Measurements from ENCODE around the gene HRC. TPM values are rescaled to one million over a fixed set of nuclear protein-coding genes. Genes with fewer than 3 reads are reported as not detected.
A peak's percentile ranks its signal among the peaks of the same experiment; 100 is the strongest.

The HRC gene
- total RNA-seq, 4 donors from 2014 or later: 1.1 to 4.0 (median 1.2) TPM

DNA sequence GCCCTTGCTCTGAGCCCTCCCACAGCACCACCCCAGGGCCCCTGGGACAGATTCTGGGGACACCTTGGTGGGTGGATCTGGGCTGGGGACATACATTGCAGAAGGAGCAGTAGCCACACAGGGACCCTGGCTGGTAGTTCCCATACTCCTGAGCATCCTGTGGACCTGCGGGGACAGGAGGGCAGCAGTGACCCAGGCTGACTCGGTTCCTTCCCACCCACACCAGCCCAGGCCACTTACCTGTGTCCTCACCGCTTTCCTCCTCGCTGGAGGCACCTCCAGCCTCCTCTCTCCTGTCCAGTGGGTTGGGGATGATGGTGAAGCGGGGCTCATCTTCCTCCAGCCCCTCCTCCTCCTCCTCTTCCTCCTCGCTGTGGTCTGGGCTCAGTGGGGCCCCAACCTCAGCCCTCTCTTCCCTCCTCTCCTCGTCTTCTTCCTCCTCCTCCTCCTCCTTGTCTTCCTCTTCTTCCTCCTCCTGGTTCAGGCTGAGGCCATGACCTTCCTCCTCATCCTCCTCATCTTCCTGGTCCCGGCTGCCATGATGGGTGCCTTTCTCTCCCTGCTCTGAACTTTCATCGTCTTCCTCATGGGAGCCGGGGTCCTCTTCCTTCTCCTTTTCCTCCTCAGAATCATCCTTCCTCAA lies 1.9 kb downstream of the HRC start:
- TF ChIP-seq, protein P1, sequence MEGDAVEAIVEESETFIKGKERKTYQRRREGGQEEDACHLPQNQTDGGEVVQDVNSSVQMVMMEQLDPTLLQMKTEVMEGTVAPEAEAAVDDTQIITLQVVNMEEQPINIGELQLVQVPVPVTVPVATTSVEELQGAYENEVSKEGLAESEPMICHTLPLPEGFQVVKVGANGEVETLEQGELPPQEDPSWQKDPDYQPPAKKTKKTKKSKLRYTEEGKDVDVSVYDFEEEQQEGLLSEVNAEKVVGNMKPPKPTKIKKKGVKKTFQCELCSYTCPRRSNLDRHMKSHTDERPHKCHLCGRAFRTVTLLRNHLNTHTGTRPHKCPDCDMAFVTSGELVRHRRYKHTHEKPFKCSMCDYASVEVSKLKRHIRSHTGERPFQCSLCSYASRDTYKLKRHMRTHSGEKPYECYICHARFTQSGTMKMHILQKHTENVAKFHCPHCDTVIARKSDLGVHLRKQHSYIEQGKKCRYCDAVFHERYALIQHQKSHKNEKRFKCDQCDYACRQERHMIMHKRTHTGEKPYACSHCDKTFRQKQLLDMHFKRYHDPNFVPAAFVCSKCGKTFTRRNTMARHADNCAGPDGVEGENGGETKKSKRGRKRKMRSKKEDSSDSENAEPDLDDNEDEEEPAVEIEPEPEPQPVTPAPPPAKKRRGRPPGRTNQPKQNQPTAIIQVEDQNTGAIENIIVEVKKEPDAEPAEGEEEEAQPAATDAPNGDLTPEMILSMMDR (IDR thresholded peaks at IDR 0.05): no peak
- no peak for TF ChIP-seq POLR2A (IDR thresholded peaks at IDR 0.05)
- no peak for DNase-seq (ENCODE audit: low spot score in 2 of 2)

DNA sequence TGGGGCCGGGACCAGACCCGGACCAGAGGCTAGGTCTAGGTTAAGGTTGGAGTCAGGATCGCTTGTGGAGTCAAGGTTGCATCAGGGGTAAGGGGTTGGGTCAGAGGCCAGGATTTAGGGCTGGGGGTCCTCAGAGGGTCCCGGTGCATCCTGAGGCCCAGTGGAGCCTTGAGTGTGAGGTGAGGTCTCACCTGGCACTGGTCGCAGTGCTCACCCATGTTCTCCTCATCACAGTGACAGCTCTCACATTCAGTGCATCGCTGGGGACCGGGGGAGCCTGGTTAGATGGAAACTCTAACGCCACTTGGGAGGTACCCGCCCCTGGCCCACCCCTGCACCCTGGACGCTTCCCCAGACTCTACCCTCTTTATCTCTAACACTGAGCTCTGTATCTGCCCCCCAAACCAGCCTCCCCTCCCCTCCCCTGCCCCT lies 3.1 kb downstream of the HRC start:
- H3K4me3 ChIP-seq (ENCODE audit: low read depth, poor library complexity, severe bottlenecking): no peak overlapping the region
- 34 to 39% methylated on average over 10 of the region's 10 CpGs for WGBS, 2 donors
- intact Hi-C loops (cut with DNase I; ENCODE audit: low total_unique reads): no loop called here
- DNase-seq (ENCODE audit: low spot score in 2 of 2): no peak
- TF ChIP-seq, protein P1 (IDR thresholded peaks at IDR 0.05): no peak
- TF ChIP-seq POLR2A (IDR thresholded peaks at IDR 0.05): no peak

More for the DNA sequence above, 1.9 kb downstream of the HRC start:
- H3K4me3 ChIP-seq (ENCODE audit: low read depth, poor library complexity, severe bottlenecking): no peak overlapping the region
- WGBS, 2 donors: 90 to 93% methylated on average over 10 of the region's 10 CpGs
- intact Hi-C loops (cut with DNase I; ENCODE audit: low total_unique reads): no loop called here

DNA sequence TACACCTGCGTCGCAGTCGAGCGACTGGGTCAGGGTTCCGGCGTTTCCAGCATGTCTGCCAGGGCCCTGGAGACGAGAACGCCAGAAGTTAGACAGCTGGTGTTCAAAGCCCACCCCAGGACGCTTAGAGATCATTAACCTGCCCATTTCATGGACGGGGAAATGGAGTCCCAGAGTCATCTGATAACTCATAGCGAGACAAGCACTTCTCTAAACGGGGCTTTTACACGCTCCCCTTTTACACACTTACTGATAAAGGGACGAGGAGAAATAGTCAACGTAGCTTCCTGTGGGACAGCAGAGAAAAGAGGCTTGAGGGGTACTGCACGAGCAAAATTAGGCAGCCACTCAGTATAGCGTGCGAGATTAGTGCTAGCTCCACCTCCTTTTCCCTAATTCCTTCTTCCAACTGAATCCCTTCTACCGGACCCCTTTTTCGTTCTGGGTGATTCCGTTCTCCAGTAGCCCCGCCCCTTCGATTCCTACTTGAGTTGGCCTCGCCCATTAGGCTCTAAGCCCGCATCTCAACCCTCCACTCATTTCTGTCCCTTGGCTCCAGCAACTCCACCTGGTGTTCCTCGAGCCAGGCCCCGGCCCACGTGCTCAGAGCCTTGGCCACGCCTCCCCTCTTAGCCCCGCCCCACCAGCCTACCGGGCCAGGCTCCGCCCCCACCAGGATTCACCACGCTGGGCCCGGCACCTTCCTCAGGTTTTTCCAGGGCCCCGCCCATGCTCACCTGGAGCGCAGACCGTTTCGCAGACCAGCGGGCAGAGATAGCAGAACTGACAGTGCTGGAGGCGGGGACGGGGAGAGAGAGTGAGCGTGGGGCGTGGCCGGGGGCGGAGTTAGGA lies 3.7 kb downstream of the HRC start:
- peak; percentile 88 to 97 for DNase-seq (ENCODE audit: low spot score in 2 of 2)
- intact Hi-C loops (cut with DNase I; ENCODE audit: low total_unique reads): no loop called here
- TF ChIP-seq, protein P1 (IDR thresholded peaks at IDR 0.05): no peak
- no peak for TF ChIP-seq POLR2A (IDR thresholded peaks at IDR 0.05)
- H3K4me3 ChIP-seq (ENCODE audit: low read depth, poor library complexity, severe bottlenecking): no peak overlapping the region
- WGBS, 2 donors: 3 to 6% methylated on average over 45 of the region's 45 CpGs

DNA sequence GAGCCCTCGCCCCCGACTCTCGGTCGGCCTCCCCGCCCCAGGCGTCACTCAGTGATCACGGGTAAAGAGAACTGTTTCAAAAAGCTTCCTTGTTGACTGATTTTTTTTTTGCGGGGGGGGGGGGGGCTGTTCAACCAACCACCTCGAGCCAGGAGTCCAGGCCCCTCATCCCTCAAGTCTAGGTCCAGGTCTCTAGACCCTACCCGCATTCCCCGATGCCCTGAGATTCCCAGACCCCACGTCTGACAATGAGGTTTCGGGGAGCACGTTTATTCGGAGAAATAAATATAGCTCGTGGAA lies 4.3 kb downstream of the HRC start:
- no peak for DNase-seq (ENCODE audit: low spot score in 2 of 2)
- intact Hi-C loops (cut with DNase I; ENCODE audit: low total_unique reads): no loop called here
- no peak for TF ChIP-seq POLR2A (IDR thresholded peaks at IDR 0.05)
- TF ChIP-seq, protein P1 (IDR thresholded peaks at IDR 0.05): no peak
- H3K4me3 ChIP-seq (ENCODE audit: low read depth, poor library complexity, severe bottlenecking): peak overlapping the region; percentile 63
- WGBS, 2 donors: 3 to 4% methylated on average over 14 to 16 of the region's 16 CpGs

DNA sequence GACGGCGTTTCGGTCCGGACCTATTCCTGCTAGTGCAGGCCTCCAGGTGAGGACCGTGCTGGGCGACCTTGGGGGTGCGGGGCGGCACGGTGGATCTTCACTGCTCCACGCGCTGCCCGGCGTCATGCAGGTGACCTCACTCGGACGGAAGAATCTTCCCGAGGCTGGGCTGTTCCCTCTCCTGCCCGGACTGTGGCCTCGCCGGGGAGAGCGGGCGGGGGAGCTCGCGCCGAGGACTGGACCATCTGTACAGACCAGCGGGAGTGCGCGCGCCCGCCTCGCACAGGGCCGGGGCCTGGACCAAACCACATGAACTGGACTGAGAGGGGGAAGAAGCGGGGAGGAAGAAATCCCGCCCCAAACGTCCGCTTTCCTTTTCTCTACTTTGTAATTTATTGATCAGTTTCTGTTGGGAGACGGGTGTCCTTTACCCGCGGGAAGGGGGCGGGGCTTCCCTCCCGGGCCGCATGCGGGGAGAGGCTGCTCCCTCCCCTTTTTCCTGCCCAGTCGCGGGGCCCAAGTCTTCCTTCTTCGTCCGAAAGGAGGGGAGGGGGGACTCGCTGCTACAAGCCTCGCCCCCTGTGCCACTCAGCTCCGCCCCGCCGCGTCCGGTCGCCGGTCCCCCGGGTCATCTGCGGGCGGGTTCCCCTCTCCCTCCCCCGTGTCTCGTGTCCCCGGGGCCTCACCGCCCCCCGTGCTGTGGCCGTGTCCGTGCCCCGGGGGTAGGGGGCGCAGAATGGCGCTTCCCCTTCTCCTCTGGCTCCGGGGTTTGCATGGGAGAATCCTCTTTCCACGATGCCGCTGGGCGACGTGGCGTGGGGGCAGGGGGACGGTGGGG lies 4.9 kb downstream of the HRC start:
- DNase-seq (ENCODE audit: low spot score in 2 of 2): peak; percentile 73 to 96
- 1% methylated on average over 52 to 68 of the region's 75 CpGs for WGBS, 2 donors
- peak overlapping the region; percentile 63 for H3K4me3 ChIP-seq (ENCODE audit: low read depth, poor library complexity, severe bottlenecking)
- intact Hi-C loops (cut with DNase I; ENCODE audit: low total_unique reads): no loop called here
- TF ChIP-seq, protein P1 (IDR thresholded peaks at IDR 0.05): no peak
- TF ChIP-seq POLR2A (IDR thresholded peaks at IDR 0.05): no peak
